Coronary artery (tissue), 2 donors: ENCODE results near the gene PAAF1.
A peak's percentile ranks its signal among the peaks of the same experiment; 100 is the strongest.
"Not testable (repeated sequence)": the region's sequence is repeated elsewhere in the genome, so short reads cannot be mapped to it uniquely, and the experiment has no call there.

Source experiments
- DNase-seq: peaks from one replicate; pipeline ENCODE4 v3.0.0-alpha.2; 2017; ENCODE audit warnings: low spot score
- H3K27ac ChIP-seq, 2 donors: fragments of 200-600 bp; sonication (generic); one replicate each; pipeline ENCODE4 v1.5.1; 2016 to 2019
- H3K4me3 ChIP-seq: fragments of 200-600 bp; sonication (generic); 2 replicates; pipeline ENCODE4 v1.5.1; 2016; ENCODE audit warnings: mild to moderate bottlenecking, moderate library complexity
- TF ChIP-seq, protein P1 (sequence below): fragments of 200-600 bp; sonication (generic); IDR thresholded peaks from one replicate; pipeline ENCODE4 v1.5.1; 2019; ENCODE audit warnings: antibody characterized with exemption

The PAAF1 gene

GRCh38 chr11:73866586-73866996 lies 10.2 kb upstream of the PAAF1 start:
- DNase-seq: no peak
- no peak overlapping the region for H3K4me3 ChIP-seq
- TF ChIP-seq, protein P1, sequence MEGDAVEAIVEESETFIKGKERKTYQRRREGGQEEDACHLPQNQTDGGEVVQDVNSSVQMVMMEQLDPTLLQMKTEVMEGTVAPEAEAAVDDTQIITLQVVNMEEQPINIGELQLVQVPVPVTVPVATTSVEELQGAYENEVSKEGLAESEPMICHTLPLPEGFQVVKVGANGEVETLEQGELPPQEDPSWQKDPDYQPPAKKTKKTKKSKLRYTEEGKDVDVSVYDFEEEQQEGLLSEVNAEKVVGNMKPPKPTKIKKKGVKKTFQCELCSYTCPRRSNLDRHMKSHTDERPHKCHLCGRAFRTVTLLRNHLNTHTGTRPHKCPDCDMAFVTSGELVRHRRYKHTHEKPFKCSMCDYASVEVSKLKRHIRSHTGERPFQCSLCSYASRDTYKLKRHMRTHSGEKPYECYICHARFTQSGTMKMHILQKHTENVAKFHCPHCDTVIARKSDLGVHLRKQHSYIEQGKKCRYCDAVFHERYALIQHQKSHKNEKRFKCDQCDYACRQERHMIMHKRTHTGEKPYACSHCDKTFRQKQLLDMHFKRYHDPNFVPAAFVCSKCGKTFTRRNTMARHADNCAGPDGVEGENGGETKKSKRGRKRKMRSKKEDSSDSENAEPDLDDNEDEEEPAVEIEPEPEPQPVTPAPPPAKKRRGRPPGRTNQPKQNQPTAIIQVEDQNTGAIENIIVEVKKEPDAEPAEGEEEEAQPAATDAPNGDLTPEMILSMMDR: no peak
- peak overlapping the region in 1 of 2 donors; percentile 59 for H3K27ac ChIP-seq

GRCh38 chr11:73869332-73869949 lies 7.4 kb upstream of the PAAF1 start:
- no peak overlapping the region for H3K4me3 ChIP-seq
- DNase-seq: no peak
- TF ChIP-seq, protein P1: no peak
- H3K27ac ChIP-seq: no peak overlapping the region

DNA sequence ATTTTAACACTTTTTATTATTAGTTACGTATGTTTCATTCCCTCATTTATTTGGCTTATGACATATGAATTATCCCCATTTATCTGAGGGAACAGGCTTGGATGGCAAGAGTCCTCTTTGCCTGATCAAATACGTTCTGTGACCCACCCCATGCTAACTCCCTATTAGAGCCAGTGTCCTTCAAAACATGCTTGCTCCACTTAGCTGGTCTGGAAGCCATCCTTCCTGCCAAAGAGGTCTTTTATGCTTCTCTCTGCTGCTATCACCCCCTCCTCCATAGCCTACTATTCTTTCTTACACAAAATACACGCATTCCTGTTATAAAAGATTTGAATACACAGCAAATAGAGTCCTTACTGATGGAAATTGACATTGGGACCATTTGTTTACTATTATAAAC lies 6.5 kb upstream of the PAAF1 start:
- DNase-seq: no peak
- H3K4me3 ChIP-seq: no peak overlapping the region
- TF ChIP-seq, protein P1: no peak
- no peak overlapping the region for H3K27ac ChIP-seq

DNA sequence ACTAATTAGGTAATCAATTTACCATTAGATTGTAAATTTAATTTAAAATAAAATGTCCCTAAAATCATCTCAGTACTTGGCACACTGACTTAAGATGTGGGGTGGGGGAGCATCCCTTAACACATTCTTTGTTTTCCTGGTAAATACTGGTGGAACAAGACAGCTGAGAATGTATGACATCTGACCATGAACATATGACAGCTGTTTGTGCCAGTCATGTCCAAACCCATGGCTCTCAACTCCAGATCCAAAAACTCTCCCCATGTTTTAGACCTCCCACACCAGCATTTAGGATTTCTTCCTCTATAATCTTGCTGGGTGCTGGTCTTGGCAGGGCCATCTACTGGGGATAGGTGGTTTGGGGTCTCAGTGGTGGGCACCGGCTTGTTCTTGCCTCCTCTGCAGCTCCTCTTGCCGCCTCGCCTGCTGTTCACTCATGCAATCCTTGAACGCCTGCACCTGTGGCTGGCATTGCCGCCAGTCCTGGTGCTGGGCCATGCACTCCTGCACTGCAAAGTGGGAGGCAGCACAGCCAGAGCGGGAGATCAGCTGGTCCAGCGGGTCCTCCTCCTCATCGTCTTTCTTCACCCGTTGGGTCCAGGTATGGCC lies 3.9 kb upstream of the PAAF1 start:
- no peak overlapping the region for H3K27ac ChIP-seq
- TF ChIP-seq, protein P1: no peak
- no peak for DNase-seq
- no peak overlapping the region for H3K4me3 ChIP-seq

- H3K4me3 ChIP-seq: peak overlapping the region; percentile 89
- no peak for DNase-seq
- TF ChIP-seq, protein P1: no peak
- H3K27ac ChIP-seq: no peak overlapping the region
These were observed 1.4 kb upstream of the PAAF1 start for GRCh38 chr11:73875380-73875779.

DNA sequence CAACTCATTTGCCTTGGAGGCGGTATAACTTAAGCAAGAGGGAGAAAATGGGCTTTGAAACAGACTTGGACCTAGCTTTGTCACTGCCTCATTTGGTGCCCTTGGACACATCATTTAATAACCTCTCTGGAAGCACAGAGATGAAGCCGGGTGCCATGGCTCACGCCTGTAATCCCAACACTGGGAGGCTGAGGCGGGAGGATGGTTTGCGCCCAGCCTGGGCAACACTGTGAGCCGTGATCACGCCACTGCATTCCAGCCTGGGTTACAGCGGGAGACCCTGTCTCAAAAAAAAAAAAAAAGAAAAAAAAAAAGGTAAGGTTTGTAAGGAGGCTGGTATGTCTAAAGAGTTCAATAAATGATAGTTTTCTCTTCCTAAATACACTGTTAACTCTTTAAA lies 959 bp upstream of the PAAF1 start:
- no peak overlapping the region for H3K27ac ChIP-seq
- peak overlapping the region; percentile 89 for H3K4me3 ChIP-seq
- no peak for DNase-seq
- TF ChIP-seq, protein P1: no peak

- TF ChIP-seq, protein P1: no peak
- Histone ChIP-seq H3K4me3 (no peak overlapping the region), H3K27ac (no peak overlapping the region)
- no peak for DNase-seq
These were observed 2.0 kb downstream of the PAAF1 start for GRCh38 chr11:73878771-73879170.

- not testable (repeated sequence) for H3K4me3 ChIP-seq, H3K27ac ChIP-seq, DNase-seq
These were observed 3.6 kb downstream of the PAAF1 start for GRCh38 chr11:73880449-73880848.
